Right lobe of liver (tissue), 6 donors: ENCODE data around the gene GRIN2A. TPM values are rescaled to one million over a fixed set of nuclear protein-coding genes. Genes with fewer than 3 reads are reported as not detected.

ENCODE experiments used
- ATAC-seq, 4 donors: fragments of 200-7000 bp; cut with Tn5 transposase; one replicate each; pipeline ENCODE4 v1.9.1; 2020; ENCODE audit warnings: mild to moderate bottlenecking in 4 of 4, moderate library complexity in 4 of 4
- DNase-seq, 3 donors: peaks; one replicate each; pipeline ENCODE4 v3.0.0-alpha.2; 2020
- H3K27ac ChIP-seq, 3 donors: fragments of 200-600 bp; one replicate each; pipeline ENCODE4 v1.8.0; 2022
- H3K27me3 ChIP-seq, 2 donors: fragments of 200-600 bp; one replicate each; pipeline ENCODE4 v1.8.0; 2022
- H3K36me3 ChIP-seq, 4 donors: fragments of 200-600 bp; sonication (generic) in 1 of 4; one replicate each; pipeline versions ENCODE4 v1.5.1 to v1.8.0; 2017 to 2022; ENCODE audit warnings: control low read depth in 1 of 4
- H3K4me1 ChIP-seq, 4 donors: fragments of 200-600 bp; sonication (generic) in 1 of 4; one replicate each; pipeline versions ENCODE4 v1.5.1 to v1.8.0; 2017 to 2022; ENCODE audit warnings: control low read depth in 1 of 4
- H3K4me3 ChIP-seq, 3 donors: fragments of 200-600 bp; one replicate each; pipeline ENCODE4 v1.8.0; 2022
- H3K9me3 ChIP-seq, 4 donors: fragments of 200-600 bp; sonication (generic) in 1 of 4; one replicate each; pipeline versions ENCODE4 v1.5.1 to v1.8.0; 2017 to 2022; ENCODE audit warnings: control low read depth in 1 of 4
- POLR2A ChIP-seq: fragments of 450-650 bp; IDR thresholded peaks from one replicate; pipeline ENCODE4 v1.6.1; 2017; ENCODE audit warnings: antibody characterized with exemption, mild to moderate bottlenecking
- WGBS: methylation state at CpG from one replicate; pipeline ENCODE4 v1.1.6; 2018; ENCODE audit warnings: low coverage, low lambda C conversion rate; ENCODE audit not compliant: insufficient coverage; ENCODE audit errors: missing lambda C conversion rate; 5-methylcytosine and 5-hydroxymethylcytosine counted together
- intact Hi-C, 2 donors: fragments of 100-400 bp; cut with DNase I; formaldehyde crosslinking; loops; one replicate each; pipeline versions ENCODE4 v1.11.2 to v1.14.1; 2022
- total RNA-seq, 6 experiments: library from RNA; depleted of rRNA in 2 of 6; stranded (reverse); fragments of >200 nt in 2 of 6; fragmentation: NEBNext Ultra II Directional in 3 of 6; extraction: Animal tissue kit (Norgen Biotek cat#: 25700) in 3 of 6; gene quantifications; one replicate each; pipeline versions ENCODE4 v1.1.0 to v1.2.4, GENCODE V29; 2016 to 2023
- TF ChIP-seq, protein P1 (sequence below), 4 donors: fragments of 200-600 bp in 3 of 4; fragments of 450-650 bp in 1 of 4; IDR thresholded peaks; one replicate each; pipeline versions ENCODE4 v1.5.1 to v1.8.0; 2016 to 2022; ENCODE audit warnings: antibody characterized with exemption in 4 of 4, mild to moderate bottlenecking in 2 of 4
- donor health status: DM: no; HTN: yes; CAD: no.
- donor health status: DM: no; HTN: no; CAD: no.
- donor health status: DM: no; HTN: no; CAD: no.
- donor health status: DM: no; HTN: yes; CAD: no.
- donor health status: DM: no; HTN: yes; CAD: no.

Gene GRIN2A
- total RNA-seq, 6 experiments from 2014 or later = not detected

DNA sequence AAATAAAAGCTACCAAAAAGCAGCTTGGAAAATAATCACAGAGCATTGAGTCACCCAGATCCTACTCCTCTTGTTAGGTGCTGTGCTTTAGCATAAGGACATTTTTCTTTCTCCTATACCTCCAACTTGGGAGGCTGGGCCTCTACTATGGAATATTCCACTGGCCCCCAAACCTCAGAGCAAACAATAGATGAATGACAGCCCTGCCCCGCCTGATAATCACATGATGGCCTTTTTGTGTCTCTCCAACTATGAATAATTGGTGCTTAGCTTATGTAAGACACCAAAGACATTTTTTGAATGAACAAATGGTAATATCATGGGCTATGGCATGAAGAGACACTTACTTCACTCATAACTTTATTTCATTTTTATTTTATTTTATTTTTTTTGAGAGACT is 250.2 kb downstream of the GRIN2A start:
- WGBS = 43% methylated on average over 1 of the region's 1 CpG
- no peak overlapping the region for H3K4me3 ChIP-seq
- H3K27me3 ChIP-seq = no peaks in the 10 kb centered on the region
- H3K27ac ChIP-seq = no peak overlapping the region
- H3K4me1 ChIP-seq = no peaks in the 10 kb centered on the region
- H3K9me3 ChIP-seq = no peaks in the 10 kb centered on the region
- ATAC-seq (no peak), DNase-seq (no peak)
- H3K36me3 ChIP-seq = no peaks in the 10 kb centered on the region
- TF ChIP-seq POLR2A = no peak
- TF ChIP-seq, protein P1, sequence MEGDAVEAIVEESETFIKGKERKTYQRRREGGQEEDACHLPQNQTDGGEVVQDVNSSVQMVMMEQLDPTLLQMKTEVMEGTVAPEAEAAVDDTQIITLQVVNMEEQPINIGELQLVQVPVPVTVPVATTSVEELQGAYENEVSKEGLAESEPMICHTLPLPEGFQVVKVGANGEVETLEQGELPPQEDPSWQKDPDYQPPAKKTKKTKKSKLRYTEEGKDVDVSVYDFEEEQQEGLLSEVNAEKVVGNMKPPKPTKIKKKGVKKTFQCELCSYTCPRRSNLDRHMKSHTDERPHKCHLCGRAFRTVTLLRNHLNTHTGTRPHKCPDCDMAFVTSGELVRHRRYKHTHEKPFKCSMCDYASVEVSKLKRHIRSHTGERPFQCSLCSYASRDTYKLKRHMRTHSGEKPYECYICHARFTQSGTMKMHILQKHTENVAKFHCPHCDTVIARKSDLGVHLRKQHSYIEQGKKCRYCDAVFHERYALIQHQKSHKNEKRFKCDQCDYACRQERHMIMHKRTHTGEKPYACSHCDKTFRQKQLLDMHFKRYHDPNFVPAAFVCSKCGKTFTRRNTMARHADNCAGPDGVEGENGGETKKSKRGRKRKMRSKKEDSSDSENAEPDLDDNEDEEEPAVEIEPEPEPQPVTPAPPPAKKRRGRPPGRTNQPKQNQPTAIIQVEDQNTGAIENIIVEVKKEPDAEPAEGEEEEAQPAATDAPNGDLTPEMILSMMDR (IDR thresholded peaks at IDR 0.05) = no peak
- intact Hi-C loops = no loop called here

DNA sequence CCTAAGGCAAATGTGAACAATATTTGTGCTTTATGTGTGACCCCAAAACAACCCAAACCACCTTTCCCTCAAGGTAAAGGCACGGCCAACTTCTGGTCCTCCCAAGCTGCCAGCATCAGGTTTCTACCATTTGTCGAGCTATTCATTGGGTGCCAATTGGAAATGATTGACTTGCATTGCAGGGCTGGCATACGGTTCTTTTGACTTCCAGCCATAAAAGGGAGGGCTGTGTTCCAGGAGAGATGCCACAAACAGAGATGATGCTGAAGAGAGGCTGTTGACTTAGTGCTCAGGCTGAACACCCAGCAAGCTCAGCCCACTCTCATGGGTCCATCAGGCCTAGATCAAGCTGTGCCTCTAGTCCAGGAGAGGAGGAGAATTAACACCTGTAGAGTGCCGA is 252.4 kb downstream of the GRIN2A start:
- WGBS = 75% methylated on average over 1 of the region's 4 CpGs
- intact Hi-C loops = no loop called here

DNA sequence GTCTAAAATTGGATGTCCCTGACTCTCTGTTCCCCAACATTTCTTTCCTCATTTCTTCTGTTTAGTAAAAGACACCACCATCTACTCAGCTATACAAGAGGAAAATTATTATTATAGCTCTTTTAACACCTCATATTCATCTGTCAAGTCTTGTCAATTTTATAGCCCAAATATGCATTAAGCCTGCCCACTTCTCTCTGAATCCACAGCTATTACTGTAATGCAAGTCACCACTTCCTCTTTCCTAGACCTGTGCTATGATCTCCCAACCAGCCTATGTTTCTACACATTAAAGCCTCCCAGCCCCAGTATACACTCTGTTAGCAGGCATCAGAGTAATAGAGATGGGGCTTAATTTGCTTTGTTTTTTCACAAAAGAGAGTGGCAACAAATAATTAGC is 252.9 kb downstream of the GRIN2A start:
- no peak for TF ChIP-seq POLR2A
- TF ChIP-seq, protein P1 (IDR thresholded peaks at IDR 0.05) = no peak
- ATAC-seq (no peak), DNase-seq (no peak)
- Histone ChIP-seq H3K27ac (no peak overlapping the region), H3K4me1 (no peaks in the 10 kb centered on the region), H3K36me3 (no peaks in the 10 kb centered on the region), H3K27me3 (no peaks in the 10 kb centered on the region), H3K9me3 (no peaks in the 10 kb centered on the region), H3K4me3 (no peak overlapping the region)
- intact Hi-C loops = no loop called here

More for the DNA sequence above, 252.4 kb downstream of the GRIN2A start:
- Histone ChIP-seq H3K27ac (no peak overlapping the region), H3K27me3 (no peaks in the 10 kb centered on the region), H3K36me3 (no peaks in the 10 kb centered on the region), H3K9me3 (no peaks in the 10 kb centered on the region), H3K4me3 (no peak overlapping the region), H3K4me1 (no peaks in the 10 kb centered on the region)
- DNase-seq (no peak), ATAC-seq (no peak)
- TF ChIP-seq POLR2A = no peak
- TF ChIP-seq, protein P1 (IDR thresholded peaks at IDR 0.05) = no peak

DNA sequence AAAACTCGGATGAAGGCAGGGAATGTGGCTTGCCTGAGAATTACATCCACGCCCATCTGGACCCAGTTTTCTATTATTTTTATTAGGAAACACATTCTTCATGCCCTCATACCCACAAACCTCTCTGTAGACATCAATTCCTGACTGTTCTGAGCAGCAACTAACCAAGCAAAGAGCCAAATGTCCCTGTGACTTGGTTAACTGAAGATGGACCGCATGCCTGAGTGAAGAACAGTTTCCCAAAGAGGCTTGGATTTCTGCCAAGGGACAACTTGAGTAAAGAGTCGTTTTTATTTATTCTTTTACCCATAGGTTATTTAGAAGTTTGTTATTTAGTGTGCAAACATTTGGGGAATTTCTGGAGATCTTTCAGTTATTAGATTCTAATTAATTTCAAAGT is 259.8 kb downstream of the GRIN2A start:
- Histone ChIP-seq H3K27ac (no peak overlapping the region), H3K9me3 (no peaks in the 10 kb centered on the region), H3K4me1 (no peaks in the 10 kb centered on the region), H3K36me3 (no peaks in the 10 kb centered on the region), H3K4me3 (no peak overlapping the region), H3K27me3 (no peaks in the 10 kb centered on the region)
- 36% methylated on average over 4 of the region's 4 CpGs for WGBS
- ATAC-seq (no peak), DNase-seq (no peak)
- TF ChIP-seq, protein P1 (IDR thresholded peaks at IDR 0.05) = no peak
- no peak for TF ChIP-seq POLR2A
- intact Hi-C loops = no loop called here

DNA sequence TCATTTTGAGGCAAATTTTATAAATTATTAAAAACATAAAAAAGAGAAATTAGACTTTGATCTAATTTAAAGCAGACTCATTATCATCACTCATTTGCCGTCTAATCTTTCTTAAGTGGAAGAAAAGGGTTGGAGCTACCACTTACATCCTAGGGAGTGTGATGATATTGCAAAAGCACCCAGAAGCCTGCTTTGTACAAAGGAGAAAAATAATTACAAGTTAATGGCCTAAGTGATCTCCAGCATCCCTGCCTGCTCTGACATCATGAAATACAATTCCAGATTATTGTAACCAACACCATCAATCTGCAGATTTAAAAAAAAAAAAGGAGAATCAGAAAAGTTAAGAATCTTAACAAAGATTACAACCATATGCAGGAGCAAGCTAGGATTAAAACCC is 260.2 kb downstream of the GRIN2A start:
- intact Hi-C loops = no loop called here
- WGBS = 55% methylated on average over 1 of the region's 1 CpG

More for the DNA sequence above, 260.2 kb downstream of the GRIN2A start:
- no peaks in the 10 kb centered on the region for H3K4me1 ChIP-seq
- H3K27ac ChIP-seq = no peak overlapping the region
- H3K4me3 ChIP-seq = no peak overlapping the region
- DNase-seq (no peak), ATAC-seq (no peak)
- no peaks in the 10 kb centered on the region for H3K36me3 ChIP-seq
- H3K27me3 ChIP-seq = no peaks in the 10 kb centered on the region
- no peaks in the 10 kb centered on the region for H3K9me3 ChIP-seq
- no peak for TF ChIP-seq POLR2A
- TF ChIP-seq, protein P1 (IDR thresholded peaks at IDR 0.05) = no peak
